ENCODE measurements around the gene OLFM2.
"Not testable (repeated sequence)": the region's sequence is repeated elsewhere in the genome, so short reads cannot be mapped to it uniquely, and the experiment has no call there.

OLFM2 gene

GRCh38 chr19:9941671-9942070, 5.4 kb upstream of the OLFM2 start:
- no peak for DNase-seq (ENCODE audit: low read depth in 2 of 2)

DNA sequence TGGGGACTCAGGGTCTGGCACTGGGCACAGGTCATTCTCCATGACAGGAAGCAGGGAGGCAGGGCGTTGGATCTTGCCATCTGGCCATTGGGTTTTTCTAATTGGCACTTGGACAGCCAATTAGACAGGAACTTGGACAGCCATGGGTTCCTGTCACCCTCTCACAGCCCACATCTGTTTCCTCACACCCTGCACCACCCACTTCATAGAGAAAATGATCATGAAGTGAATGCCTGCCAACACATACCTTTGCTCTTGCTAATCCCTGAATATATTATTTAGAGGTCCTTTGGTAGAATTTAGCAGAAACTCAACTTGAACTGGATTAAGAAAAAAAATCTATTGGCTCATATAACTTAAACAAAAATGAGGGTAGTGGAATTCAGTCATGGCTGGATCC, 4.9 kb upstream of the OLFM2 start:
- DNase-seq (ENCODE audit: low read depth in 2 of 2) = no peak

- DNase-seq (ENCODE audit: low read depth in 2 of 2) = no peak
These were observed 4.5 kb upstream of the OLFM2 start for GRCh38 chr19:9940778-9941177.

GRCh38 chr19:9939301-9939913, 3.1 kb upstream of the OLFM2 start:
- DNase-seq (ENCODE audit: low read depth in 2 of 2) = no peak

DNA sequence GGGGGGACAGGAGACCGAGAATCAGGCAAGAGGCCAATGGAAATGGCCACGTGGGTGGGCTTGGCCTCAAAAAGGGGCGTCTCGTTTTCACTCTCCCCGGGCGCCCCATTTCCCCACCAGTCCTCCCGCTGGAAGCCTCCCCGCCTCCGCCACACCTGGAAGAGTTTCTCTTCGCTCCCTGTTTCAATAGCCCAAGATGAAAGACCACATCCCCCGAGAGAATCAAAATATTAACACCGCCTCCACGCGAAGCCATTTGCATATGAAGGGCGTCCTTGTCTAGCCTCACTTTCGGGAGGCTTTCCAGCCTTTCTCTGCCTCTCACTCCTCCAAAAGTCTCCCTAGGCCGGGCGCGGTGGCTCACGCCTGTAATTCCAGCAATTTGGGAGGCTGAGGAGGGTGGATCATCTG, 691 bp upstream of the OLFM2 start:
- no peak for DNase-seq (ENCODE audit: low read depth in 2 of 2)

DNA sequence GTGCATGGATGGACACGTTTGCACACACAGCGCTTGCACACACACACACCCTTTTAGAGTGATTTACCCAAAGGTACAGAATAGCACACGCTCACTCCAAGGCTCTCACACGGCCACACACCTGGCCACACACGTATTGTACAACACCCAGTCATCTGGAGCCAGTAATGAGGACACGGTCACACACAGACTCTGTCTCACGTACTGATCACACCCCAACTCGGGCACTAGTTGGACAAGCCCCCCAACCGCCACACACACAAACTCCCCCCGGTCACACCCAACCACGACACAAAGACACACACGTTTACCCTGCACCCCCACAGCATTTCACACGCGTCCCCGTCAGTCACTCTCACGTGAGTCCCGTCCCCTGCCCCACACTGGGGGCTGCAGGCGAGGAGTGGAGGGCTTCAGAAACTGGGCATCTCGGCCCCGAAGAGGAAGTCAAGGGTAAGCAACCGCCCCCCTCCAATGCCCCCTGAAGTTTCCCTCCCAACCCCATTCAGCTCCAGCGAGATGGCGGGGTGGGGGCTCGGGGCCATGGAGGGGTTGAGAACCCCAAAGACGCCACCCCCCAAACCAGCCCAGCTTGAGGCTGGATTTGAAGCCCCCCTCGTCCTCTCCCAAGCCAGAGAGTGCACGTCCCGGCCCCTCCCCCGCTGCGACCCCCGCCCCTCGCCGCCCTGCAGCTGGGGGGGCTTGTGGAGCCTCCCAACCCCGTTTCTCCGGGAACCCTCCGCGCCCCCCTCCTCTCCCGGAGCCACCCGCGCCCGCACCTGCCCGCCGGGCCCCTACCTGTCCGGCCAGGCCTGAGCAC, 599 bp downstream of the OLFM2 start:
- DNase-seq (ENCODE audit: low read depth in 2 of 2) = no peak

DNA sequence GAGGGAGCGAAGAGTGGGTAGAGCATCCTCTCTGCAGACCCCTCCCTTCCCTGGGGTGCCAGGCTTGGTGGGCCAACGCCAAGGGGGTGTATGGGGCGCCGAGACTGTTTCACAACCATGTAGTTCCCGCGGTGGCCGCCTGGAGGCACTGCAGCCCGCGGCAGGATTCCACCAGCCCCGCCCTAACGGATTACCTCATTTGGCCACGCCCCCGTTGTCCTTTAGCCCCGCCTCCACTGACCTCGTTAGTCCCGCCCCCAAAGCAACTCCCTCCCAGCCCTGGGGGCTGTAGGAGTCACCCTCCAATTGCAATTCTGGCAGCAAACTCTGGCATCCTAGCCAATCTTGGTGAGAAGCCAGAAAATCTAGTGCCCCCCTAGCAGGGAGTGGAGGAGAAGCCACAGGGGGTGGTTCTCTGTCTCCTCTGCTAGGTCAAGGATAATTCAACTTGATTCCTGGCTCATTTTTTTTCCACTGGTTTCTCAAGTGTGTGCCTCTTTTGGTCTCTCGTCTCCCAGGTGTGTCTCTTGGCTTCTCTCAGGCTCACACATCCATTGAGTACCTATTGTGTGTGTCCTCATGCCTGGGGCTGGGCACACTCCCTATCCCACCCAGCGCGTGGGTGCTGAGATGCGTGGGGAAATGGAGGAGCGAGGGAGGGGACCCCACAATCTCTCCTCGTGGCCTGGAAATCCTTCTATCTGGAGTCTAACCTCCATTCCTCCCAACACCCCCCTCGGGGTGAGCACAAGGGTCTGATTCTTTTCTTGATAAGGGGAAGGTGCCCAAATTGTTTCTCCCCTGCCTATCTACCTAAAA, 2.0 kb downstream of the OLFM2 start:
- peak; percentile 56 to 71 for DNase-seq (ENCODE audit: low read depth in 2 of 2)

DNA sequence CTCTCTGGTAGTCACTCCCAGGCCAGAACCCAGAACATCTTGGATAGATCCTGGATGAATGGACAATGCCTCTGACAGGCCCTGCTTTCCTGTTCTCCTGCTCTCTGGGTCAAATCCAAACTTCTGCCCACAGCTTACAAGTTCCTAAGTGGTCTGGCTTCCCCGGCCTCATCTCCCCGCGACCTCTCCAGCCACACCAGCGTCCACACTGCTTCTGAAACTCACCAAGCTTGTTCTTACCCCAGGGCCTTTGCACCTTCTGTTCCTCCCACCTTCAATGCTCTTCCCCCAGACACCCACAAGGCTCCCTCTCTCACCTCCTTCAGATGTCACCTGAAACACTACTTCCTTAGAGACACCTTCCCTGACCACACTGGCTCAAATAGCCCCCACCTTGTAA, 3.5 kb downstream of the OLFM2 start:
- no peak for DNase-seq (ENCODE audit: low read depth in 2 of 2)

DNA sequence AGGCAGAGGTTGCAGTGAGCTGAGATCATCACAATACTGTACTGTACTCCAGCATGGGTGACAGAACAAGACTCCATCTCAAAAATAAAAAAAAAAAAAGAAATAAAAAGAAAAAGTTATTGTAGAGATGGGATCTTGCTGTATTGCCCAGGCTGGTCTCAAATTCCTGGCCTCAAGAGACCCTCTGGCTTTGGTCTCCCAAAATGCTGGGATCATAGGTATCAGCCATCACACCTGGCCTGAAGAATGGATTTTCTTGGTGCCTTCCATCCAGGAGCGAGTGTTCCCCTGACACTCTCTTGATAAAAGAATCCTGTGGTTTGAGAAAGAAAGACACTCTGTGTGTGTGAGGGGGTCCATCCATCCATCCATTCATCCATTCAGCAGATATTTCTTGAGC, 4.7 kb downstream of the OLFM2 start:
- no peak for DNase-seq (ENCODE audit: low read depth in 2 of 2)

DNA sequence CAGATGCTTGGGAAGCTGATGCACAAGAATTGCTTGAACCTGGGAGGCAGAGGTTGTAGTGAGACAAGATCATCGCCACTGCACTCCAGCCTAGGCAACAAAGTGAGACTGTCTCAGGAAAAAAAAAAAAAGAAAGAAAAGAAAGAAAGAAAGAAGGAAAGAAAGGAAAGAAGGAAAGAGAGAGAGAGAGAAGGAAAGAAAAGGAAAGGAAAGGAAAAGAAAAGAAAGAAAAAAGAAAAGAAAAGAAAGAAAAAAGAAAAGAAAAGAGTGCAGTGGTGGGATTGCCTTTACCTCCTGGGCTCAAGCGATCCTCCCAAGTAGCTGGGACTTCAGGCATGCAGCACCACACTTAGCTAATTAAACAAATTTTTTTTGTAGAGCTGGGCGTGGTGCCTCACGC, 12.9 kb downstream of the OLFM2 start:
- DNase-seq (ENCODE audit: low read depth in 2 of 2) = no peak

DNA sequence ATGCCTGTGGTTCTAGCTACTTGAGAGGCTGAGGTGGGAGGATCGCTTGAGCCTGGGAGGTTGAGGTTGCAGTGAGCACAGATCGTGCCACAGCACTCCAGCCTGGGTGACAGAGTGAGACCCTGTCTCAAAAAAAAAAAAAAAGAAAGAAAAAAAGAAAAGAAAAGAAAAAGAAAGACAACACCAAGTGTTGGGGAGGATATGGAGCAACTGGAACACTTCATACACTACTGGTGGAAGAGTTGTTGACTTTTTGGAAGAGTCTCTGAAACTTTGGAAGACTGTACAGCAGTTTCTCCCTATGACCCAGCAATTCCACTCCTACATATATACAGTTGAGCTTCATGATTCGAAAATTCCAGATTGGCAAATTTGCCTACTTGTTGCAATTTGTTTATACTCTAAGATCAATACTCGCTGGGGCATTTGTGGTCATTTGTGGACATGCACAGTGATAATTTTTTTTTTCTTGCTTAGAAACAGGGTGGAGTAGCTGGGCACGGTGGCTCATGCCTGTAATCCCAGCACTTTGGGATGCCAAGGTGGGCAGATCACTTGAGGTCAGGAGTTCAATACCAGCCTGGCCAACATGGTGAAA, 13.4 kb downstream of the OLFM2 start:
- DNase-seq (ENCODE audit: low read depth in 2 of 2) = not testable (repeated sequence)

DNA sequence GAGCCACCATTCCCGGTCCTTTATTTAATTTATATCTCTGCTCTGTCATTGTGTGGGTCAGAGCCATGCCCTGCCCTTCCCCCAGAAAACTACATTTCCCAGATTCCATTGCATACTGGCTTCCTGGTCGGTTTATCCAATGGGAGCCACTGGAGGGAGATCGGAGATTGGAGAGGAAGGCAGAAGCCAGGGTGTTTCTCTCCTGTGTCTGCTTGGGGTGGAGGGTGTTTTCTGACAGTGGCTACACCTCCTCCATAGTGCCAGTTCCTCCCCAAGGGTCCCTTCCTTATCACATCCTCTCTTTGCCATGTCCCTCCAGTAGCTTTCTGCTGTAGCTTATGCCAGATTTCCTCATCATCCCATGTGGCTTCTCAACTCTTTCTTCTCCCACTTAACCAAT, 19.0 kb downstream of the OLFM2 start:
- DNase-seq (ENCODE audit: low read depth in 2 of 2) = no peak

GRCh38 chr19:9916719-9917118, 19.6 kb downstream of the OLFM2 start:
- DNase-seq (ENCODE audit: low read depth in 2 of 2) = no peak

GRCh38 chr19:9914315-9915207, 21.8 kb downstream of the OLFM2 start:
- peak; percentile 71 to 72 for DNase-seq (ENCODE audit: low read depth in 2 of 2)

- DNase-seq (ENCODE audit: low read depth in 2 of 2) = no peak
These were observed 22.4 kb downstream of the OLFM2 start for GRCh38 chr19:9914001-9914314.

- DNase-seq (ENCODE audit: low read depth in 2 of 2) = no peak
These were observed 22.9 kb downstream of the OLFM2 start for GRCh38 chr19:9913237-9914000.

- no peak for DNase-seq (ENCODE audit: low read depth in 2 of 2)
These were observed 23.6 kb downstream of the OLFM2 start for GRCh38 chr19:9912551-9913236.

DNA sequence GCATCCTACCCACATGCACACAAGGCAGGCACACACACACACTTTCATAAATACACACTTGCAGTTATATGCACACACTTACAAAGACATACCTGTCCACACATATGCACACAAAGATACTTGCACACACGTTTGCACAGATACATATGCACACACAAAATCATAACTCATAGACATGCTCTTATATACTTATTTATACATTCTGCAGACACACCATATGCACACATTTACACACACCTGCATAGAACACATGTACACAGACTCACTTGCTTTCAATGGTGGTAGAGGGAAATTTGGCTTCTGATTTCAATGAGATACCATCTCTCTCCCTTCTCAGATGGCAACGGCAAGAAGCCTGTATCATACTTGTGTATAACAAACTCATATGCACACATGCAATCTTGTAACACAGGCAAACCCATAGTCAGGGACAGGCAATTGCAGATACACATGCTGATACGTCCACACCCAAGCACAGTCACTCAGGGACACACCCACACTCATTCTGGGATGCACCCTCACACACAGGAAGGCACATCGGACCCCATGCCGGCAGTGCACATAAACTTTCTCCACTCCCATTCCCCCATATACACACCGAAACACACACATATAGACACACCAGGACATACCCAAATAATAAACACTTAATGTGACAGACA, 24.7 kb downstream of the OLFM2 start:
- no peak for DNase-seq (ENCODE audit: low read depth in 2 of 2)

- DNase-seq (ENCODE audit: low read depth in 2 of 2) = no peak
These were observed 25.7 kb downstream of the OLFM2 start for GRCh38 chr19:9910625-9911024.

DNA sequence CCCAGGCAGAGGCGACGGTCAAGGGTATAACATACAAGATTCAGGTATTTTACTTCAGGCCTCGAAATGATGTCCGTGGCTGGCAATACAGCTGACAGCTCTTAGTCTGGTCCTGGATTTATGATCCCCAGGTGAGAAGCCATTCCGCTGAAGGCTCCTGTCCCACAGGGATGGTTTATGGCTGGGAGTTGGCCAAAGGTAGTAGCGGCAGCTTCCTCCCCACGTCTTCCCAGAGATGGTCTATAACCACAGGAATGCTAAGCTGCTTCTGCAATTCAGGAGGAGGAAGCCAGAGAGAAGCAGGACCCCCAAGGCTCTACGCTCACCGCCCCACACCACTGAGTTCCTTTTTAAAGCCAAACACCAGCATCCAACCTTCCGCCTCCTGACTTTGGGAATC, 27.1 kb downstream of the OLFM2 start:
- DNase-seq (ENCODE audit: low read depth in 2 of 2) = no peak

Data from activated CD8-positive, alpha-beta memory T cell treated with anti-CD3 and anti-CD28 coated beads for 4 hours (primary cell).